A549 (cell line): ENCODE measurements around the gene ZMYND8.

Source experiments
- BHLHE40 ChIP-seq: IDR thresholded peaks from 2 replicates; pipeline ENCODE4 v1.6.1; 2012; ENCODE audit warnings: low read depth, low read length, inconsistent platforms
- CBX2 ChIP-seq: fragments of 200-600 bp; sonication (generic); IDR thresholded peaks from 2 replicates; pipeline ENCODE4 v1.6.1; 2016; ENCODE audit warnings: low read depth, mild to moderate bottlenecking, borderline replicate concordance
- CHD4 ChIP-seq: fragments of 200-600 bp; sonication (generic); IDR thresholded peaks from 2 replicates; pipeline ENCODE4 v1.6.1; 2016; ENCODE audit warnings: antibody characterized with exemption, mild to moderate bottlenecking, borderline replicate concordance
- EP300 ChIP-seq, 2 experiments: fragments of >200 bp; sonication (Bioruptor Twin); formaldehyde crosslinking; IDR thresholded peaks; 2 replicates in 1 of 2; 3 replicates in 1 of 2; pipeline ENCODE4 v1.6.1; 2016 to 2017
- RARB ChIP-seq: fragments of 250-450 bp; sonication (Bioruptor Pico); IDR thresholded peaks from 2 replicates; pipeline ENCODE4 v1.8.0; 2021; ENCODE audit warnings: mild to moderate bottlenecking, moderate library complexity
- RNF2 ChIP-seq: fragments of 200-600 bp; sonication (generic); IDR thresholded peaks from 2 replicates; pipeline ENCODE4 v1.6.1; 2016; ENCODE audit warnings: low read depth, mild to moderate bottlenecking, antibody characterized with exemption, moderate library complexity, borderline replicate concordance
- SREBF2 ChIP-seq: fragments of 450-650 bp; IDR thresholded peaks from 2 replicates; pipeline ENCODE4 v1.6.1; 2014; ENCODE audit warnings: mild to moderate bottlenecking, moderate library complexity
- TF ChIP-seq, protein P1 (sequence below): fragments of >200 bp; sonication (Bioruptor Twin); formaldehyde crosslinking; IDR thresholded peaks from 3 replicates; pipeline ENCODE4 v1.5.1; 2016
- TF ChIP-seq, protein P2 (sequence below): IDR thresholded peaks from 2 replicates; pipeline ENCODE4 v1.6.1; 2012

DNA sequence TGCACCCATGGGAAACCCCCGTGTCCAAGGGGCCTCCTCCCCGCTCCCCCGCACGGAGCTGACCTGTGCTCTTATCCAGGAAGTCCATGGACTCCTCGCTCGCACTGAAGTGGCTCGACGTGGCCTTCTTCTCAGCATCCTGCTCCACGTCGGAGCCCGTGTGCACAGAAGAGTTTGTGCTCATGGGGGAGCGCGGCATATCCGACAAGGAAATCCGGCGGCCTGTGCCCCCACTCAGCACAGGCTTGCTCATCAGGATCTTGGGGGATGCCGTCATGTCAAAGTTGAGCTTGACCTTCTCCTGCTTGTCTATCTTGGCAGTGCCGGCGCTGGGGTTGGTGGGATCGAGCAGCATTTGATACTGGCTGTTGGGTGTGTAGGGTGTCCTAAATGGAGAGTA is 80.2 kb downstream of the ZMYND8 start:
- TF ChIP-seq, protein P1, sequence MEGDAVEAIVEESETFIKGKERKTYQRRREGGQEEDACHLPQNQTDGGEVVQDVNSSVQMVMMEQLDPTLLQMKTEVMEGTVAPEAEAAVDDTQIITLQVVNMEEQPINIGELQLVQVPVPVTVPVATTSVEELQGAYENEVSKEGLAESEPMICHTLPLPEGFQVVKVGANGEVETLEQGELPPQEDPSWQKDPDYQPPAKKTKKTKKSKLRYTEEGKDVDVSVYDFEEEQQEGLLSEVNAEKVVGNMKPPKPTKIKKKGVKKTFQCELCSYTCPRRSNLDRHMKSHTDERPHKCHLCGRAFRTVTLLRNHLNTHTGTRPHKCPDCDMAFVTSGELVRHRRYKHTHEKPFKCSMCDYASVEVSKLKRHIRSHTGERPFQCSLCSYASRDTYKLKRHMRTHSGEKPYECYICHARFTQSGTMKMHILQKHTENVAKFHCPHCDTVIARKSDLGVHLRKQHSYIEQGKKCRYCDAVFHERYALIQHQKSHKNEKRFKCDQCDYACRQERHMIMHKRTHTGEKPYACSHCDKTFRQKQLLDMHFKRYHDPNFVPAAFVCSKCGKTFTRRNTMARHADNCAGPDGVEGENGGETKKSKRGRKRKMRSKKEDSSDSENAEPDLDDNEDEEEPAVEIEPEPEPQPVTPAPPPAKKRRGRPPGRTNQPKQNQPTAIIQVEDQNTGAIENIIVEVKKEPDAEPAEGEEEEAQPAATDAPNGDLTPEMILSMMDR: no peak
- TF ChIP-seq CHD4 (no peak), RNF2 (no peak), CBX2 (no peak), SREBF2 (no peak), RARB (no peak), BHLHE40 (no peak), EP300 (IDR thresholded peaks at IDR 0.05) (no peak)
- TF ChIP-seq, protein P2, sequence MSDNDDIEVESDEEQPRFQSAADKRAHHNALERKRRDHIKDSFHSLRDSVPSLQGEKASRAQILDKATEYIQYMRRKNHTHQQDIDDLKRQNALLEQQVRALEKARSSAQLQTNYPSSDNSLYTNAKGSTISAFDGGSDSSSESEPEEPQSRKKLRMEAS: no peak
